Activated CD4-positive, CD25-positive, alpha-beta regulatory T cell treated with anti-CD3 and anti-CD28 coated beads, Interleukin-2, amount 50 U/mL, for 24 hours (primary cell): ENCODE results near the gene RBM11.
A peak's percentile ranks its signal among the peaks of the same experiment; 100 is the strongest.
"Not testable (repeated sequence)": the region's sequence is repeated elsewhere in the genome, so short reads cannot be mapped to it uniquely, and the experiment has no call there.

ENCODE experiments used
- ATAC-seq, 2 donors: fragments of 150-1000 bp; cut with Tn5 transposase; one replicate each; pipeline ENCODE4 v1.10.0; 2021; ENCODE audit warnings: mild to moderate bottlenecking in 1 of 2, moderate library complexity in 1 of 2

RBM11 gene, protein sequence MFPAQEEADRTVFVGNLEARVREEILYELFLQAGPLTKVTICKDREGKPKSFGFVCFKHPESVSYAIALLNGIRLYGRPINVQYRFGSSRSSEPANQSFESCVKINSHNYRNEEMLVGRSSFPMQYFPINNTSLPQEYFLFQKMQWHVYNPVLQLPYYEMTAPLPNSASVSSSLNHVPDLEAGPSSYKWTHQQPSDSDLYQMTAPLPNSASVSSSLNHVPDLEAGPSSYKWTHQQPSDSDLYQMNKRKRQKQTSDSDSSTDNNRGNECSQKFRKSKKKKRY

DNA sequence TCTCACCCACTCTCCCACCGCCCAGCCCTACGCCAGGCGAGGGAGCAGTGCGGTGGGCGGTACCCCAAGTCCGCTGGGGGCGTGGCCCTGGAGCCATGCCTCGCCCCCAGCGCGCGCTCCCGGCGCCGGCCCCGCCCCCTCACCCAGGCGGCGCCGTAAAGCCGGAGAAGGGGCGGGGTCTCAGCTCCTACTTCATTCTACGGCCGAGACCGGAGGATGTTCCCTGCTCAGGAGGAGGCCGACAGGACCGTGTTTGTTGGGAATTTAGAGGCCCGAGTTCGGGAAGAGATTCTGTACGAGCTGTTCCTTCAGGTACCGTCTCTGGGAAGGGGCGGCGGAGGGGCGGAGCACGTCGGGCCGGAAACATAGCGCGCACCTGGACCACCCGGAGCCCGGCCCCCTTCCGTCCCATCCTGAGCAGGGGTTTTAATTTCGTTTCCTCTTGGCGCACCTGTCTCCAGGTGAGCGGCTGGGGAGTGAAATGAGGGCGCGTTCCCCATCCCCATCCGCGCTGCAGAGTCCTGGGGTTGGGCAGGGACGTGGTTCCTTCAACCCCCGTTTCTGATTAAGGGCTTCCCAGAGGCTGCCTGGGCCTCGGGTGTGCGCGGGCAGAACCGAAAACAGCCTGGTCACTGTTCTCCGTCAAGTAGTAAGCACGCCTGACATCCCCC, at the start of gene RBM11:
RBM11 (plus strand) TSS at position 187 of the 671 bp plus-strand sequence; CDS start at position 217, 30 bp downstream.
- ATAC-seq: peak; percentile 90 to 95

DNA sequence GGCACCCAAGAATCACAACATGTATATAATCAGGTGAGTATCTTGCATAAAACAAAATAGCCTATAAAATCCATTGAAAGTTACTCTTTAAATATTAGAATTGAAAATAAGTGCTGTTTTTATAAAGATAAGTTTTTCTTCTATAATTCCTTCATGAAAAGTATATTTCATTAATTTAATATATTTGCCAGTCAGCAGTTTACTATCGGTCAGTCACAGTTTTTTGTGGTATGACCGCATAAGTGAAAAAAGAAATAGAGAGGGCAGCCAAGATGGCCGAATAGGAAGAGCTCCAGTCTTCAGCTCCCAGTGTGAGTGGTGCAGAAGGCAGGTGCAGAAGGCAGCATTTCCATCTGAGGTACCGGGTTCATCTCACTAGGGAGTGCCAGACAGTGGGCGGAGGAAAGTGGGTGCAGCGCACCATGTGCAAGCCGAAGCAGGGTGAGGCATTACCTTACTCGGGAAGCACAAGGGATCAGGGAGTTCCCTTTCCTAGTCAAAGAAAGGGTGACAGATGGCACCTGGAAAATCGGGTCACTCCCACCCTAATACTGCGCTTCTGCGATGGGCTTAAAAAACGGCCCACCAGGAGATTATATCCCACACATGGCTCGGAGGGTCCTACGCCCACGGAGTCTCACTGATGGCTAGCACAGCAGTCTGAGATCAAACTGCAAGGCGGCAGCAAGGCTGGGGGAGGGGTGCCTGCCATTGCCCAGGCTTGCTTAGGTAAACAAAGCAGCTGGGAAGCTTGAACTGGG, 49.3 kb upstream of the RBM11 start:
- ATAC-seq: not testable (repeated sequence)

DNA sequence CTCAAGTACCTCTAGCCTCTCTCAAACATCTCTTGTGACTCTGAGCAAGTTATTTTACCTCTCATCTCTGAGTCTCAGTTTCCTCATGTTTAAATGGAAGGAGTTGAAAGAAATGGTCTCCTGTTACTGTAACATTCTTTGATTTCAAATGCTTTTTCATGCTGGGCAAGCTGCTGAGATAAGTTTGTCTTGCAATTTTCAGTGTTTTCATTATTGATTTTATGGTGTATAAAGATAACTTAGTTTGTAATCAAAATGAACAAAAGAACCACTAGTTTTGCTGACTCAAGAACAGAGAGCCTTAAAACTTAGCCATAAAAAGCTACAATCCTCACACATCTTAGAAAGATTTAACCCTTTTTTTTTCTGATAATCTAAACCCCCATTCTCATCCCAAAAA, 9.7 kb upstream of the RBM11 start:
- no peak for ATAC-seq

DNA sequence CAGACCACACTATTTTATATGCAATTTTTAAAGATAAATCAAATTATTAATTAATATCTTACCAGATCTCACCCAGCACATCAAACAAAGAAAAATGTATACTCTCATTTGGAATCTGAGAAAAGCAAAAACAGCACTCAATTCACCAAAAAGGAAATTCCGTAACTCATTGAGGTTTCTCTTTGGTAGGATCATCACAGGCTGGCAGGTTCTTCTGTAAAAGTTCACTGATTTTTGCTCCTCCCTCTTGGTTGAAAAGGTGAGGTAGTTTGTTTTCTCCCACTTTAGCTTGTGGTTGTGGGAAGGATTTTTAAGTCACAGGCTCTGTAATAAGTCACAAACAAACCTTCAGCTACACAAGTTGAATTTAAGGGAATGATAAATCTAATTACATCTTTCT, 5.2 kb upstream of the RBM11 start, which contains the start of gene LIPI:
LIPI (minus strand) TSS at position 218 of the 400 bp plus-strand sequence; CDS start at position 108, 110 bp downstream.
- ATAC-seq: no peak

DNA sequence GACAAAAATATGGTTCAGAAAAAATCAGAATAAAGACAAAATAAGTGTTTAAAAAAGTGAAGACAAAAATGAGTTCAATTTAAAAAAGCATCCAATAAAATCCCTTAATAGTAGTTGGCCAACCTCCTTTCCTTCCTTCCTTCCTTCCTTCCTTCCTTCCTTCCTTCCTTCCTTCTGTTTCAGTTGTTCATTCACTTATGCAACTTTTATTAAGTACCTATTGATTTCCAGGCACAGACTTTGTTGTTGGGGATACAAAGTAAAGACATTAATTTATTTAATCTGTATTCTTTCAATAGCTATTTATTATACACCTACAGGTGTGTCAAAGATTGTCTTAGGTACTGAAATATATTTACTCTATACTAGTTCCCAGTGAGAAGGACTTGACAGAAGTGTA, 2.8 kb upstream of the RBM11 start:
- ATAC-seq: no peak

DNA sequence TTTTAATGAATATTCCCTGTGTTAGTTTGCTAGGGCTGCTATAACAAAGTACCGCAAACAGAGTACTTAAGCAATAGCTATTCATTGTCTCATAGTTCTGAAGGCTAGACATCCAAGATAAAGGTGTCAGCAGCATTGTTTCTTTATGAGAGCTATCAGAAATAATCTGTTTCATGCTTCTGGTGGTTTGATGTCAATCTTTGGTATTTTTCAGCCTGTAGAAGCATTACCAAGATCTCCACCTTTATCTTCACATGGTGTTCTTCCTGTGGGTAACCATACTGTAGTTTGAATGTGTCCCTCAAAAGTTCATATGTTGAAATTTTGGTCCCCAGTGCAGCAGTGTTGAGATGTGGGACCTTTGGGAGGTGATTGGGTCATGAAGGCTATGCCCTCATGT, 7.4 kb downstream of the RBM11 start:
- no peak for ATAC-seq

DNA sequence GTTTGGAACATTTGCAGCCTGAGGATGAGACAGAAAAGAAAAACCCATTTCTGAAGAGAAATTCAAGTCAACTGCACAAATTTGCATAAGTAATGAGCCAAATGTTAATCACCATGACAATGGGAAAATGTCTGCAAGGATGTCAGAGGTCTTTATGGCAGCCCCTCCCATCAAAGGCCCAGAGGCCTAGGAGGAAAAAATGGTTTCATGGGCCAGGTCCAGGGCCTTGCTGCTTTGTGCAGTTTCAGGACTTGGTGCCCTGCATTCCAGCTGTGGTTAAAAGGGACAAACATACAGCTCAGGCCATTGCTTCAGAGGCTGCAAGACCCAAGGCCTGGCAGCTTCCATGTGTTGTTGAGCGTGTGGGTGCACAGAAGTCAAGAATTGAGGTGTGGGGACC, 13.4 kb downstream of the RBM11 start:
- ATAC-seq: no peak

DNA sequence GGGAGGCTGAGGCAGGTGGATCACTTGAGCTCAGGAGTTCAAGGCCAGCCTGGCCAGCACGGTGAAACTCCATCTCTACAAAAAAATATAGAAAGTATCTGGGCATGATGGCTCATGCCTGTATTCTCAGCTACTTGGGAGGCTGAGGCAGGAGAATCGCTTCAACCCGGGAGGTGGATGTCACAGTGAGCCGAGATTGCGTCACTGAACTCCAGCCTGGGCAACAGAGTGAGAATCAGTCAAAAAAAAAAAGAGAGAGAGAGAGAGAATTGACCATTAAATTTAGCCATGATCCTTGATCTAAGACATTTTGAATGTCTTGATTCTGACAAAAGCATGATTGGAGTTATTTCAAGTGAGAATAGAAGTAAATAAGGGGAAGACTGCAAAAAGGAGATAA, 19.1 kb downstream of the RBM11 start:
- ATAC-seq: no peak

DNA sequence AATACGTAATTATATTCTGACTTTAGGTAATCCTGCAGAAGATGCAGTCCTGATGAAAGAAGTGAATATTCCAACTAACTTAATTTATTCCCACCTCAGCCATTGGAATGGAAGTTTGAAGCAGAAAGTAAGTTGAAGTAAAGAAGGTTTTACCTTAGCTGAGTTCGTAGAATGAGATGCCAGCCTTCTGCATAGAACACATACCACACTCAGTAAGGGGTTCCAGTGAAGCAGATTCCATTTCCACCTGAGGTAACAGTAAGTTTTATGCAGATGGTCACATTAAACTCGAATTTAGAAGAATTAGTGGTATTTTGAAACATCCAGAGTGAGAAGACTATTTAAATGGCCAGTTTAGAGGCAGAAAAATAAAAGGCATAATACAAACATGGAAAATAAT, 20.2 kb downstream of the RBM11 start:
- ATAC-seq: no peak

DNA sequence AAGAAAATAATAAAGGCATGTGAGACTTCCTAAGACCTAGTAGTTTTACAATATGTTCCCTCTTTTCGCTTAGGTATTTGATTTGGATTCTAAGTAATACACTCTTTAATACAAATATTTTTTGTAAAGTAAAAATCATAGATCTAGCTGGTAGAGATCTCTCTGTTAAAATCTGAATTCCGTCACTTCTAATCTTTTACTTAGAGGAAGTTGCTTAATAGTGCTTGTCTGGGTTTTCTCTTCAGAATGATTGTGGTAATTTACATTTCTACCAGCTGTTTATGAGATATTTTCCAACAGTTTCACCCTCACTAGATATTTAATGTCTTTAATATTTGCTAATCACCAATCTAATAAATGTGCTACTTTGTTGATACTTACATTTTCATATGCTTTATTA, 23.3 kb downstream of the RBM11 start:
- no peak for ATAC-seq

DNA sequence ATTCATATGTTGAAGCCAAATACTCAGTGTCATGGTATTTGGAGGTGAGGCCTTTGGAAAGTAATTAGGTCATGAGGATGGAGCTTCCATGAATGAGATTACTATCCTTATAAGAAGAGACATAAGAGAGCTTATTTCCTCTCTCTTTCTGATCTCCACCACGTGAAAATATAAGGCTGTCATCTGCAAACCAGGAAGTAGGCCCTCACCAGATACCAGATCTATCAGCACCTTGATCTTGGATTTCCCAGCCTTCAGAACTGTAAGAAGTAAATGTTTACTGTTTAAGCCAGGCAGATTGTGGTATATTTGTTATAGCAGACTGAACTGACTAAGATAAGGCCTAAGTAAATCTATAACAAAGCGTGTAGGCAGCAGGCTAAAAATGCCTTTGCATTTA, 25.3 kb downstream of the RBM11 start:
- ATAC-seq: no peak

DNA sequence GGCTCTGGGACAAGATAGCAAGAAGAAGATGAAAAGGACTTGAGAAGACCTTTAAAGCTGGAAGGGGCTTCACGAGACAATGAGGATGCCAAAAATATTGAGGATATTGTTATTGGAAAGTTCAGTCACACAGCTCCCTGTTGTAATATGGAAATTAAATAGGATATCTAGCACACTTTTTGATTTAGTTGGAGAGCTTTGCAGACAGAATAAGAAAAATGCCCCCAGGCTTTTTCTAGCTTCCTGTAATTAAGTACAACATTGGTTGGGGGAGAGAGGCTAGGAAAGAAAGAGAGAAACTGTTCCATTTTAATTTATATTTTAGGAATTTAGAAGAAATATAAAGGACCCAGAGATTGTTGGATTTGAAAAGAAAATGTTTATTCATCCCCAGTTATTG, 27.5 kb downstream of the RBM11 start:
- no peak for ATAC-seq

DNA sequence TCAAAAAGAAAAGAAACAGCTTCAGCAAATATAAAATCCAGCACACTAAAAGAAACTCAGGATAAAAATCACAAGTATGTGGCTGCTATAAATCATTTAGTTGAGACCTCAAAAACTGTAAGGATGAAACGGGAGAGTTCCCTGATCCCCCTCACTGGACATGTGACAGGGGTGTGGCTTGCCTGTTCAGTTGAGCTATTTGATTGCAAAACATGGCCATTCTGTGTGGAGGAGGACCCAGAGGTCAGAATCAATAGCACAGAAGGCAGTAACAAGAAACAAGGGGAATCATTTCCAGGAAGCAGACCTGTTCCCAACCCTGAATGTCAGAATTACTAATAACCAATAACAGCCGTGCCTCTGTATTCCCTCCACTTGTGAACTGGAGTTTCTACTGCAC, 27.9 kb downstream of the RBM11 start:
- ATAC-seq: no peak

DNA sequence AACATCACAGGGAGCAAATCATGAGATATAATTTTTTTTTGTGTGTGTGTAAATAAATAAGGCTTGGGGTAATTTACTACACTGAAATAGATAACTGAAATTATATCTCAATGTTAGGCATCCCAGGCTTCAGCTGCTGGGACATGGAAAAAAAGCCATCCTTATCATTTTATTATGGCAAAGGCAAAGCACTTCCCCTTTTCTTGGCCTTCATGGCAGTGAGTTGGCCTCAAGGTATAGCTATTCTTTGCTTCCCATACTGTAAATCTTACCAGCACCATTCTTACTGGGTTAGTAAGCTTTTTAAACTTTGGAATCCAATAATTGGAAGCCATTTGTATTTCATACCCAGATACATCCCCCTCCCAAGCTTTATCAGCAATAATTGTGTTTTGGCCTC, 29.0 kb downstream of the RBM11 start:
- ATAC-seq: no peak

DNA sequence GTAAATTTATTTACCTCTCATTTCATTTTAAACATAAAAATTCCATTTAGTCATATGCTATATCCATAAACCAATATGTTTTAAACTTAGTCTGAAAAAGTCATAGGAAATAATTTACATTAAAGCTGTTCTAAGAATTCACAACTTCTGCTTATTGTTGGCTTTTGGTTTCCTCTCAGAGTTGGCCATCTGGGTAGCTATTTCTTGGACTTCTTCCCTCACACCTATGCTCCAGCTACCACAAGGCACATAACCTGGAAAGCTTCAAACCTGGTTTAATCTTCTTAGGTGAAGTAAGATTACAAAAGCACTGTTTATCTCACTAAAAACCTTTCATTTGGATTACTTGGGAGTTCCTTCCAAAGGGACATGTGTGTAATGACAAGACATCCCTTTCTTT, 29.8 kb downstream of the RBM11 start:
- no peak for ATAC-seq

DNA sequence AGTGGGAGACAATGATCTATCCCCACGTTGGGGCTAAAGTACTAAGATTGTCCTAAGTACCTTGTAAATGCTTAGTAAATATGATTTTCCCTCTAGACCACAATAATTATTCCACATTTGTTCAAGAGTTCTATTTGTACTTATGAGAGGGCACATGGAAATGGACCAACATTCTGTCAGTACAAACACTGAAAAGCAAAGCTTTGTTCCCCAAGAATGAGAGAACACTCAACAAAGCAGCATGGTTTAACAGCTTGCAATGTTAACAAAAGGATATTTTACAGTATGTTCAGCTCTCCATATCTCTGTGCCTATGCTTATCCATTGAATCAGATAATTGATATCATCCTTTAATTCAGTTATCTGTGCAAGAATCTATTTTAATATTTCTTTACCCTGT, 35.4 kb downstream of the RBM11 start:
- ATAC-seq: no peak

DNA sequence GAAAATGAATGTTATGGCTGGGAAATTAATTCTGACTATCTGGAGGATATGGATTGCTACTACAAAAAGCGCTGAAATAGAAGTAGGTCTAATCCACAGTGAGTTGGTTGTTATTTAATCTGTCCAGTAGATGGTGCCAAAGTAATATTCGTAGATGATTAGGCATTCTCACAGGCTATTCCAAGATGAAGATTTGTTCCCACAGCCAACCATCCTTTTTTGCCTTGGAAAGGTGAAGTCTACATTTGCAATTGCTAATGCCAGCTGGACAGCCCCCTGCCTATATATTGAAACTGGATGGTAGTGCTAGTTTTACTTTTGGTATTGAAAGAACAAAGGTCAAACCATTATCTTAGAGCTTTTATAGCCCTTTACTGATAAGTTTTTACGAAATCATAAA, 43.8 kb downstream of the RBM11 start:
- ATAC-seq: no peak

DNA sequence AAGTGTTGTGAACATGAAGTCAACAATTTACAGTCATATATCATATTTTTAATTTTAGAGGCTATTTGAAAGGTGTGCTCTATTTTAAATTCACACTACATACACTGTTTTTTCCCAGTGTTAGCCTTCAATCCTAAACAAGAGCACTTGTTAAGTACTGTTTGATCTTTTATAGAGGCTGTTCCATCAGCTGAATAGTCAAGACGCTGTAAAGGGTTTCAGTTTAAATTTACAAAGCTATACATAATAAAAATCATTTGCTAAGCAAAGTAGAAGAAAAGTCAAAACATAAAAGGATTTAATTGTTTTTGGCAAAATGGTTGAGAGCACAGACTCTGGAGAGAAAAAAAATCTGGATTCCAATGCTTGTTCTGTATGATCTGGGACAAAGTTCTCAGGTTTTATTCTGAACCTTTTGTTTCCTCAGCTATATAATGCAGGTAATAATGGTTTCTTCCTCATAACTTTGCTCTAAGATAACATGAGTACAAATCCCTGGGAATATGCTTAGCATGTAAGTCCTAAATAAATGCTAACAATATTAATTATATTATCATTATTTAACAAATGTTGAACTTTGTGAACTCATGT, 44.3 kb downstream of the RBM11 start:
- ATAC-seq: no peak

DNA sequence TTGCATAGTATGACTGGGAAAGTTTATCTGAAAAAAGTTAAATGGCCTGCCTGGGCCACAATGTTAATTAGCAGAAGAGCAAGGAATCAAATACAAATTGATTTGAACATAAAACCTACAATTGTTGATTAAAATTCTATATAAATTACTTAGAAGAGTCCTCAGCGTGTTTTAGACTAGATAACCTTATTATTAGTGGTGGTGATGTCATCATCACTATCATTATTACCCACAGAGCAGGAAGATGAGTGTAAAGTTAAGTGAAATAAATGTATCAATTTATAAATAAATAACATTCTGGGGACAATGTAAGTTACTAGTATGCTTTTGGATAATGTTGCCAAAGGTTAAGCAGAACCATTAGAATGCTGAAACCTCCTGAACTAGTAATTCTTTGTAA, 46.1 kb downstream of the RBM11 start:
- no peak for ATAC-seq

DNA sequence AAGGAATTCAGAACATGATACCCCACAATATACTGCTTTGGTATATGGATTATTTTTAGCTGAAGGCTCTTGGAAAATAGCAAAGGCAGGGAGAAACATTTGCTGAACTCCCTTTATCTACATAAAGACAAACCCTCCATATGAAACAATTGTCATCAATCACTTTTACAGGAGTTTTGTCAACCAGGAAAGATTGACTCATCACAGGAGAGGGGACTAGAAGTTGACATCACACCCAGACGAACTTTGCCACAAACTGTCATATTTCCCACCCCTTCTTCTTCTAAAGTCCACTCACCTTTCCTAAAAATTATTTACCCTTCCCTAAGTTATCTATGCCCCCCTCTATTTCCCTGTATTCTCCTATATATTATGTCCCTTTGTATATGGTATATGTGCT, 47.9 kb downstream of the RBM11 start:
- ATAC-seq: no peak

DNA sequence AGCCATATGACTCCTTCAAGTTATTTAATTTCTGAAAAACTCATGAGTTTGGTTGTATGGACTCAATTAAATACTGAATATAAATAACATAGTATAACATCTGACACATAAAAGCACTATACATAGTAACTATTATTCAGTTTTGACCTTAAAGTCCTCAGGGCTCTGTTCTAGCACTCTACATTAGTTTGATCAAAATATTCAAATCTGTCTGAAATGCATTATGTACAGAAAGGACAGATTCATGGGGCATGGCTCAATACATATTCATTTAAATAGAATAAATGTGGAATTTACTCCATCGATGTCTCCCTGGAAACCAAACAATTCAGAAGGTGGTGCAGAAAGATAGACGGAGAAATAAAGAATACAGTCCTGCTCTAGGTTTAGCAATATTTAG, 49.1 kb downstream of the RBM11 start:
- ATAC-seq: no peak

DNA sequence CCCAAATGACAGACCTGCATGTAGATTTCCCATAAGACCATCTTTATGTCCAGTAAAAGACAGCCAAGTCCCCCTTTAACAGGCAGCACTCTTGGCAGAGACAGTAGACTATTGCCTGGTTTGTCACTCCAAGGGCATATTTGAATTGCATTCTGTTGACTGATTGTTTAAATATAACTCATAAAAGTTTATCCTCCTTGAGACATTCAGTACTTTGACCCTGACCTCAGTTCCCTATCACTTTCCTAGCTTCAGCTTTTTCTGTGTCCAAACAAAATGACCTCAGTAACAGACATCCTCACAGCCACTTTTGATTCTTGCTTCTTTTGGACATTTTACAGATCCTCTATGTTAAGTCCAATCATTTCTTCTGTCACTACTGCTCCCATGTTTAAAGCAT, 51.1 kb downstream of the RBM11 start:
- no peak for ATAC-seq

DNA sequence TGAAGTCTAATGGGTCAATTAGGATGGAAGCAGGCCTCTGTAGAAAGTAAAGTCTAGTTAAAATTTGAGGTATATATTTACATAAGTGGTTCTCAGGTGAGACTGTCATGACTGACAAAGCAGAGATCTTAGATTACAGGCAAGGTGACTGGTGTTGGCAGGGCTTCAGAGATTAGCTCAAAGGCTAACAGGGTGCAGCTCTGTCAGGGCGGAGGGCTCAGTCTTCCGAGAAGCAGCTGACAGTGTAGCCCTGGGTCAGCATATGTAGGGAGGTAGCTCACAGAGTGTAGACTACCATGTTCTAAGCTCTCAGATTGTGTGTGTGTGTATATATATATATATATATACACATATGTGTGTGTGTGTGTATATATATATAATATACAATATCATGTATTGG, 54.7 kb downstream of the RBM11 start:
- ATAC-seq: no peak

DNA sequence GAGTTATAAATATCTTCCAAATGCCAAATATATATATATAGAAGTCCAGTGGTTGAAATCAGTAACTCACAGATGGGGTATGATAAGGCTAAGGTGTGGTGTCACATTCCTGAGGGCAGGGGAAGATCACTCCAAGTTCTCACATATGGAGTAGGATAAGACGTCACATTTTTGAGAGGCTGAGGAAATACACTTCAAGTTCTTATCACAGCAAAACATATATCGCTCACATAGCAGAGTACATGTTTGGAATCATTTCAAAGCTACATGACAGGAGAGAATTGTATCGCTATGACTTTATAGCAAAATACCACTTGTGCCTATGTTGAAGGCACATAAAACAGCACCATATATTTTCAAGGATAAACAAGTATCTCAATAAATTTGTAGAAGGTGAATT, 55.1 kb downstream of the RBM11 start:
- ATAC-seq: no peak
